ENCODE results near the gene SPACDR. TPM values are rescaled to one million over a fixed set of nuclear protein-coding genes. Genes with fewer than 3 reads are reported as not detected.

Gene SPACDR
- total and polyA plus RNA-seq, 9 of the 15 experiments (the other 6 are each of a cell fraction or from before 2014, with no cell fraction given): 0.07 to 0.55 (median 0.14) TPM; not detected in 1

- peak; percentile 79 for TF ChIP-seq SMARCC2 (IDR thresholded peaks at IDR 0.05; ENCODE audit: low read depth)
- TF ChIP-seq ZKSCAN1 (IDR thresholded peaks at IDR 0.05; ENCODE audit: low read depth, low read length): peak; percentile 71
- TF ChIP-seq LARP7 (IDR thresholded peaks at IDR 0.05): peak; percentile 88
- peak; percentile 87; the same call in 1 of the 2 replicates for TF ChIP-seq ZNF282 (CRISPR knock-in tag; IDR thresholded peaks at IDR 0.05)
- no peak for TF ChIP-seq TSHZ1 (CRISPR knock-in tag; IDR thresholded peaks at IDR 0.05)
- TF ChIP-seq TBL1XR1 (IDR thresholded peaks at IDR 0.05; ENCODE audit: low read length in 2 of 2): peak in 1 of 2 experiments; percentile 43; a peak in 2 of 4 replicates
- TF ChIP-seq RBM22 (IDR thresholded peaks at IDR 0.05; ENCODE audit: low read depth, low read length, poor library complexity, severe bottlenecking): peak; percentile 89
- no peak for TF ChIP-seq ZKSCAN3 (CRISPR knock-in tag; IDR thresholded peaks at IDR 0.05)
- TF ChIP-seq MAFK (IDR thresholded peaks at IDR 0.05; ENCODE audit: low read length): no peak
- TF ChIP-seq SMARCA5 (IDR thresholded peaks at IDR 0.05): 0 out of 2 replicates have a peak, but pooled peaks have one; percentile 80
- no peak for TF ChIP-seq PHTF2 (CRISPR knock-in tag; IDR thresholded peaks at IDR 0.05)
- TF ChIP-seq CREB3L1 (IDR thresholded peaks at IDR 0.05; ENCODE audit: borderline replicate concordance, low read depth): peak; percentile 91
- no peak; the same call in 1 of the 2 replicates for TF ChIP-seq LEF1 (IDR thresholded peaks at IDR 0.05)
- peak; percentile 19; the same call in 1 of the 2 replicates for TF ChIP-seq HDGF (IDR thresholded peaks at IDR 0.05)
- TF ChIP-seq PTRF (tag; IDR thresholded peaks at IDR 0.05): no peak
- TF ChIP-seq, protein P1, sequence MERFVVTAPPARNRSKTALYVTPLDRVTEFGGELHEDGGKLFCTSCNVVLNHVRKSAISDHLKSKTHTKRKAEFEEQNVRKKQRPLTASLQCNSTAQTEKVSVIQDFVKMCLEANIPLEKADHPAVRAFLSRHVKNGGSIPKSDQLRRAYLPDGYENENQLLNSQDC (CRISPR knock-in tag; IDR thresholded peaks at IDR 0.05): peak; percentile 93
- TF ChIP-seq XRCC5 (IDR thresholded peaks at IDR 0.05; ENCODE audit: low read depth, low read length): peak; percentile 55; the same call in 1 of the 2 replicates
- peak; percentile 77 for TF ChIP-seq TARDBP (IDR thresholded peaks at IDR 0.05)
- TF ChIP-seq SREBF1 (IDR thresholded peaks at IDR 0.05; ENCODE audit: borderline replicate concordance, low read depth, low read length): peak; percentile 66; the same call in 1 of the 2 replicates
- TF ChIP-seq CBX1 (IDR thresholded peaks at IDR 0.05; ENCODE audit: low read depth): peak; percentile 99
- TF ChIP-seq ZNF143 (CRISPR knock-in tag; IDR thresholded peaks at IDR 0.05): peak; percentile 92
- TF ChIP-seq THRAP3 (IDR thresholded peaks at IDR 0.05; ENCODE audit: borderline replicate concordance): peak; percentile 96; the same call in 1 of the 2 replicates
- TF ChIP-seq, protein P2, sequence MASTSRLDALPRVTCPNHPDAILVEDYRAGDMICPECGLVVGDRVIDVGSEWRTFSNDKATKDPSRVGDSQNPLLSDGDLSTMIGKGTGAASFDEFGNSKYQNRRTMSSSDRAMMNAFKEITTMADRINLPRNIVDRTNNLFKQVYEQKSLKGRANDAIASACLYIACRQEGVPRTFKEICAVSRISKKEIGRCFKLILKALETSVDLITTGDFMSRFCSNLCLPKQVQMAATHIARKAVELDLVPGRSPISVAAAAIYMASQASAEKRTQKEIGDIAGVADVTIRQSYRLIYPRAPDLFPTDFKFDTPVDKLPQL (IDR thresholded peaks at IDR 0.05; ENCODE audit: extremely low read depth, insufficient read length): no peak
Measured at GRCh38 chr7:100428199-100428966, 35.7 kb downstream of the SPACDR start, which contains the start of gene ZCWPW1 (continued).

Measured in K562 (cell line).